Activated CD8-positive, alpha-beta memory T cell treated with anti-CD3 and anti-CD28 coated beads, Interleukin-2, amount 10 ng/mL, durations not matched to agents 7 days and 5 days (primary cell): ENCODE measurements around the gene EYA2. TPM values are rescaled to one million over a fixed set of nuclear protein-coding genes. Genes with fewer than 3 reads are reported as not detected.

Experiments
- ATAC-seq: fragments of 150-1000 bp; cut with Tn5 transposase; one replicate; pipeline ENCODE4 v1.10.0; 2021; ENCODE audit warnings: moderate library complexity
- CTCF ChIA-PET: fragments of 350-600 bp; sonication (Branson Sonifier 250); formaldehyde crosslinking; loops from one replicate; lab custom pipeline; 2021; ENCODE audit warnings: antibody characterized with exemption; lab: Charles Lee
- DNase-seq: peaks from one replicate; pipeline ENCODE4 v3.0.0-alpha.2; 2020
- H3K27ac Mint-ChIP-seq: one replicate; pipeline ENCODE4 v1.8.0; 2021; ENCODE audit warnings: mild to moderate bottlenecking, mixed read lengths
- H3K27me3 Mint-ChIP-seq: one replicate; pipeline ENCODE4 v1.8.0; 2021; ENCODE audit warnings: mixed read lengths
- H3K36me3 Mint-ChIP-seq: one replicate; pipeline ENCODE4 v1.8.0; 2021; ENCODE audit warnings: mild to moderate bottlenecking, mixed read lengths
- H3K4me1 Mint-ChIP-seq: one replicate; pipeline ENCODE4 v1.8.0; 2021; ENCODE audit warnings: mixed read lengths
- H3K4me3 Mint-ChIP-seq: one replicate; pipeline ENCODE4 v1.8.0; 2021; ENCODE audit warnings: mild to moderate bottlenecking, moderate library complexity, mixed read lengths
- H3K9me3 Mint-ChIP-seq: one replicate; pipeline ENCODE4 v1.8.0; 2022; ENCODE audit warnings: low read depth, mixed read lengths
- total RNA-seq, 2 experiments: library from RNA; stranded (reverse); gene quantifications; one replicate each; pipeline ENCODE4 v1.2.3, GENCODE V29; 2021

EYA2 gene
- total RNA-seq, 2 experiments from 2014 or later, result not detected

GRCh38 chr20:47133809-47134456 is 239.3 kb downstream of the EYA2 start:
- Mint-ChIP-seq H3K4me1 (no peaks in the 10 kb centered on the region), H3K9me3 (no peaks in the 10 kb centered on the region), H3K27me3 (peaks cover 18% of the 10 kb centered on the region), H3K4me3 (no peak overlapping the region), H3K36me3 (no peaks in the 10 kb centered on the region), H3K27ac (no peak overlapping the region)
- DNase-seq, result no peak
- ATAC-seq, result no peak
- CTCF ChIA-PET, result no interaction called here

DNA sequence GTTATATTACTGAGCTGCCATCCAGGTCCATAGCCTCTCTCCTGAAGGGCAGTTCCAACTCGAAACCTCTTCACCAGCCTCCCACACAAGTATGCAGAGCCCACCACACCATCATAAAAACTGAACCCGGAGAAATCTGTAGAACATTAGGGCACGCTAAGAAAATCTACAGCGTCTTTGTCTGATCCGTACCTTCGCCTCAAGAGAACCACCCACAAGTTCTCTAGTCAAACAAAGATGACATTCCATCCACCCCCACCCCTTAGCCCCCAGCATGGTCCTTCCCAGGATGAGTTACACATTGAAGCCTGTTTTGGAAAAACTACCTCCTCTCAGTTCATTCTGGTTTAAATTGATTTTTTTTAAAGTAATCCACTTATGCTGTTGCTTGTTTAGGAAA is 242.1 kb downstream of the EYA2 start:
- peaks cover 1% of the 10 kb centered on the region for H3K9me3 Mint-ChIP-seq
- H3K27me3 Mint-ChIP-seq, result peaks cover 14% of the 10 kb centered on the region
- DNase-seq (no peak), ATAC-seq (no peak)
- no peak overlapping the region for H3K4me3 Mint-ChIP-seq
- no peak overlapping the region for H3K27ac Mint-ChIP-seq
- H3K36me3 Mint-ChIP-seq, result no peaks in the 10 kb centered on the region
- CTCF ChIA-PET, result no interaction called here
- H3K4me1 Mint-ChIP-seq, result no peaks in the 10 kb centered on the region

DNA sequence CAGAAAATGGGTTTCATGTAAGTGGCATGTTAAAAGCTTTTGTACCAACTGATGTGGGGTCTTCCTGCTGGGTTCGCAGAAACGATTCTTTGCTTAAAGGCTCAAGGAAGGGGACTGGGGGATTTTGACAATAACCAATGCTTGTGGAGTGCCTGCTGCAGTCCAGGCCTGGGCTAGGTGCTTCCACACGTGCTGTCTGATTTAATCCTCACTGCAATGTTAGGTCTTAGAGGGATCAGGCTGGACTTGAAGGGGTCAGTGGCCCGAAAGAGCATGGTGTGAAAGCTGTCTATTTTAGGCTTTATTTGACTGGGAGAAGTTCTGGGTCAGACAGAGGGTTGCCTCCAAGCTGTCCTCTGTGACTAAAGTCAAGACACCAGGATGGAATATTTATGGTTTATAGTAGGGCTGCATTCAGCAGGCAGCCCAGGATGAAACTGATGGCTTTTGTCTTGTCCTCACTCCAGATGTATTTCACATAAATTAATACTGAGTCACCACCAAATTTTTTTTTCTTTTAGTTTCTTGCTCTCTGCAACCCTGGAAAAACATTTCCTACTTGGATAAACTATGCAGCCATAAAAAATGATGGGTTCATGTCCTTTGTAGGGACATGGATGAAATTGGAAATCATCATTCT is 242.7 kb downstream of the EYA2 start:
- Mint-ChIP-seq H3K9me3 (peaks cover 3% of the 10 kb centered on the region), H3K27ac (no peak overlapping the region), H3K4me3 (no peak overlapping the region), H3K27me3 (peaks cover 14% of the 10 kb centered on the region), H3K36me3 (no peaks in the 10 kb centered on the region), H3K4me1 (no peaks in the 10 kb centered on the region)
- DNase-seq (no peak), ATAC-seq (no peak)
- CTCF ChIA-PET, result no interaction called here

GRCh38 chr20:47139934-47140535 is 245.4 kb downstream of the EYA2 start:
- H3K36me3 Mint-ChIP-seq, result no peaks in the 10 kb centered on the region
- CTCF ChIA-PET, result no interaction called here
- H3K4me3 Mint-ChIP-seq, result no peak overlapping the region
- no peak for DNase-seq
- H3K27me3 Mint-ChIP-seq, result peaks cover 22% of the 10 kb centered on the region
- H3K27ac Mint-ChIP-seq, result no peak overlapping the region
- H3K9me3 Mint-ChIP-seq, result peaks cover 3% of the 10 kb centered on the region
- H3K4me1 Mint-ChIP-seq, result no peaks in the 10 kb centered on the region
- no peak for ATAC-seq

GRCh38 chr20:47141350-47141921 is 246.8 kb downstream of the EYA2 start:
- H3K4me3 Mint-ChIP-seq, result no peak overlapping the region
- H3K27ac Mint-ChIP-seq, result no peak overlapping the region
- CTCF ChIA-PET, result interaction anchor here (0.6 kb wide), 1 partner anchor 1157 kb away, joined by 3 read pairs; no protein-coding TSS in a partner anchor
- H3K36me3 Mint-ChIP-seq, result no peaks in the 10 kb centered on the region
- H3K27me3 Mint-ChIP-seq, result peaks cover 24% of the 10 kb centered on the region
- DNase-seq (no peak), ATAC-seq (no peak)
- no peaks in the 10 kb centered on the region for H3K4me1 Mint-ChIP-seq
- peaks cover 3% of the 10 kb centered on the region for H3K9me3 Mint-ChIP-seq

GRCh38 chr20:47141941-47142773 is 247.5 kb downstream of the EYA2 start:
- Mint-ChIP-seq H3K27me3 (peaks cover 19% of the 10 kb centered on the region), H3K36me3 (no peaks in the 10 kb centered on the region), H3K4me1 (no peaks in the 10 kb centered on the region), H3K9me3 (peaks cover 3% of the 10 kb centered on the region), H3K27ac (no peak overlapping the region), H3K4me3 (no peak overlapping the region)
- CTCF ChIA-PET, result interaction anchor here (0.6 kb wide), 1 partner anchor 1157 kb away, joined by 3 read pairs; no protein-coding TSS in a partner anchor
- ATAC-seq, result no peak
- no peak for DNase-seq

DNA sequence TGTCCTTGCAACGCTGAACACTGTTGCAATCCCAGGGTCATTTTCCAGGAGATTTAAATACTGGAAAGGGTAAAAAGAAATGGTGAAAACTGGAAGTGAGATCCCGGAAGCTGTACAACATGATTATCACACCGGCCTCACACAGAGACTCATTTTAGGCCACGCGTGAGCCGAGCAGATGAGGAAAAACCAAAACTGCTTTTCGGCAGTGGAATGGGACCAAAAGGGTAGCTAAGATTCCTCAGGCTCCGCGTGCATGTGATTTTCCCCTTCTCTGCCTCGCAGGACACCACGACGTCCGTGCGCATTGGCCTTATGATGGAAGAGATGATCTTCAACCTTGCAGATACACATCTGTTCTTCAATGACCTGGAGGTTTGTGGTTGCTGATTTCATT is 248.1 kb downstream of the EYA2 start:
- DNase-seq, result no peak
- CTCF ChIA-PET, result no interaction called here
- Mint-ChIP-seq H3K4me3 (no peak overlapping the region), H3K36me3 (no peaks in the 10 kb centered on the region), H3K27me3 (peaks cover 17% of the 10 kb centered on the region), H3K27ac (no peak overlapping the region), H3K4me1 (no peaks in the 10 kb centered on the region), H3K9me3 (peaks cover 3% of the 10 kb centered on the region)
- no peak for ATAC-seq

GRCh38 chr20:47143657-47144056 is 249.0 kb downstream of the EYA2 start:
- Mint-ChIP-seq H3K9me3 (peaks cover 3% of the 10 kb centered on the region), H3K36me3 (no peaks in the 10 kb centered on the region), H3K27me3 (peaks cover 17% of the 10 kb centered on the region), H3K4me3 (no peak overlapping the region), H3K27ac (no peak overlapping the region), H3K4me1 (no peaks in the 10 kb centered on the region)
- DNase-seq (no peak), ATAC-seq (no peak)
- CTCF ChIA-PET, result no interaction called here

GRCh38 chr20:47144463-47144862 is 249.8 kb downstream of the EYA2 start:
- Mint-ChIP-seq H3K36me3 (no peaks in the 10 kb centered on the region), H3K27me3 (peaks cover 17% of the 10 kb centered on the region), H3K9me3 (peaks cover 3% of the 10 kb centered on the region)

GRCh38 chr20:47146686-47147085 is 252.0 kb downstream of the EYA2 start:
- Mint-ChIP-seq H3K36me3 (no peaks in the 10 kb centered on the region), H3K4me3 (no peak overlapping the region), H3K9me3 (peaks cover 3% of the 10 kb centered on the region), H3K27me3 (peaks cover 14% of the 10 kb centered on the region), H3K4me1 (no peaks in the 10 kb centered on the region), H3K27ac (no peak overlapping the region)
- CTCF ChIA-PET, result no interaction called here
- ATAC-seq (no peak), DNase-seq (no peak)

More at GRCh38 chr20:47144463-47144862, 249.8 kb downstream of the EYA2 start:
- CTCF ChIA-PET, result no interaction called here
- Mint-ChIP-seq H3K27ac (no peak overlapping the region), H3K4me1 (no peaks in the 10 kb centered on the region), H3K4me3 (no peak overlapping the region)
- DNase-seq (no peak), ATAC-seq (no peak)

DNA sequence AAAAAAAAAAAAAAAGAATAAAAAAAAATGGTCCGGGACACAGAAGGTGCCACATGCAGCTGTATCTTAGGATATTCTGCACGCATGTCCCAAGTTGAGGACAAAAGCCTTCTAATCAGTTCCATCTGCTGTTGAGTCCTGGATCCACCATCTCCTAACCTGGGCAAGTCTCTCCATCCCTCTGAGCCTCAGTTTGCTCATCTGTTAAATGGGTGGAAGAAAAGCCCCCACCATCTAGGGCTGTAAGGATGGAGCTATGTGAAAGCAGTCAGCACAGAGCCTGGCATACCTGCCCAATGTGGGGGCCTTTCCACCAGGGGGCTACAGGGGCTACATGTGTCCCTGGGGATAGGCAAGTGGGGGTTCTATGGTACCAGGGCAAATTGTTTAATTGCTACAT is 253.4 kb downstream of the EYA2 start:
- no peak for DNase-seq
- Mint-ChIP-seq H3K27me3 (peaks cover 14% of the 10 kb centered on the region), H3K27ac (no peak overlapping the region), H3K9me3 (no peaks in the 10 kb centered on the region), H3K36me3 (no peaks in the 10 kb centered on the region), H3K4me3 (no peak overlapping the region), H3K4me1 (no peaks in the 10 kb centered on the region)
- CTCF ChIA-PET, result interaction anchor here (1.1 kb wide), 1 partner anchor 391 kb away, joined by 3 read pairs; no protein-coding TSS in a partner anchor
- no peak for ATAC-seq

GRCh38 chr20:47149939-47150338 is 255.3 kb downstream of the EYA2 start:
- Mint-ChIP-seq H3K36me3 (no peaks in the 10 kb centered on the region), H3K4me3 (no peak overlapping the region), H3K27me3 (peaks cover 7% of the 10 kb centered on the region), H3K4me1 (no peaks in the 10 kb centered on the region), H3K27ac (no peak overlapping the region), H3K9me3 (no peaks in the 10 kb centered on the region)
- no peak for ATAC-seq
- CTCF ChIA-PET, result interaction anchor here (1.2 kb wide), 1 partner anchor 396 kb away, joined by 3 read pairs; no protein-coding TSS in a partner anchor
- no peak for DNase-seq
